Body of pancreas (tissue), 4 donors: ENCODE measurements around the gene USP7. TPM values are rescaled to one million over a fixed set of nuclear protein-coding genes. Genes with fewer than 3 reads are reported as not detected.

Experiments used
- ATAC-seq: fragments of 150-250 bp; one replicate; pipeline ENCODE4 v1.9.1; 2016
- DNase-seq, 4 donors: peaks; one replicate each; pipeline ENCODE4 v3.0.0-alpha.2; 2019
- H3K27ac ChIP-seq, 4 donors: fragments of 200-600 bp; sonication (generic); 1 replicate in 3 of 4; 2 replicates in 1 of 4; pipeline versions ENCODE4 v1.5.1 to v1.6.1; 2016 to 2019; ENCODE audit warnings: mild to moderate bottlenecking in 1 of 4, mixed read lengths in 1 of 4, moderate library complexity in 1 of 4
- H3K27me3 ChIP-seq, 2 donors: fragments of 200-600 bp; sonication (generic); one replicate each; pipeline ENCODE4 v1.6.0; 2016; ENCODE audit warnings: mild to moderate bottlenecking in 1 of 2
- H3K36me3 ChIP-seq, 2 donors: fragments of 200-600 bp; sonication (generic); replicated peaks in 1 of 2; 2 replicates each; pipeline ENCODE4 v1.5.1; 2016; ENCODE audit warnings: low read depth in 2 of 2; ENCODE audit not compliant: insufficient read depth in 1 of 2
- H3K4me1 ChIP-seq: fragments of 200-600 bp; sonication (generic); one replicate; pipeline ENCODE4 v1.6.0; 2016
- H3K4me3 ChIP-seq, 2 donors: fragments of 200-600 bp; sonication (generic); 1 replicate in 1 of 2; 2 replicates in 1 of 2; pipeline ENCODE4 v1.5.1; 2016 to 2019
- H3K9me3 ChIP-seq, 3 donors: fragments of 200-600 bp; sonication (generic); 1 replicate in 2 of 3; 2 replicates in 1 of 3; pipeline ENCODE4 v1.5.1; 2016
- CTCF ChIP-seq, 7 experiments: fragments of 450-650 bp in 4 of 7; fragments of 200-600 bp in 3 of 7; sonication (generic) in 3 of 7; IDR thresholded peaks; one replicate each; pipeline ENCODE4 v1.5.1; 2016 to 2019; ENCODE audit warnings: antibody characterized with exemption in 7 of 7
- POLR2A ChIP-seq, 3 donors: fragments of 450-650 bp; IDR thresholded peaks; one replicate each; pipeline ENCODE4 v1.6.1; 2016; ENCODE audit warnings: antibody characterized with exemption in 3 of 3, mild to moderate bottlenecking in 2 of 3
- WGBS, 2 donors: methylation state at CpG; one replicate each; pipeline ENCODE4 v1.1.5; 2017; 5-methylcytosine and 5-hydroxymethylcytosine counted together
- intact Hi-C: fragments of 100-400 bp; cut with DNase I; formaldehyde crosslinking; loops from one replicate; pipeline ENCODE4 v1.15.1; 2023
- total RNA-seq, 2 donors: library from RNA; depleted of rRNA; stranded (reverse); fragments of >200 nt; gene quantifications; one replicate each; pipeline ENCODE4 v1.1.0, GENCODE V29; 2016

USP7 gene
- total RNA-seq, 2 donors from 2014 or later, result 36.1 to 38.2 TPM

GRCh38 chr16:8950580-8951077 is 13.1 kb downstream of the USP7 start:
- TF ChIP-seq POLR2A (IDR thresholded peaks at IDR 0.05) (no peak), CTCF (IDR thresholded peaks at IDR 0.05) (no peak)
- 47 to 53% methylated on average over 5 to 11 of the region's 11 CpGs for WGBS, 2 donors
- Histone ChIP-seq H3K36me3 (no peaks in the 10 kb centered on the region), H3K4me3 (no peak overlapping the region), H3K27ac (no peak overlapping the region), H3K27me3 (no peaks in the 10 kb centered on the region), H3K4me1 (peaks cover 60% of the 10 kb centered on the region), H3K9me3 (no peaks in the 10 kb centered on the region)
- intact Hi-C loops, result no loop called here
- peak; percentile 15 for ATAC-seq
- DNase-seq, result no peak

GRCh38 chr16:8949536-8950418 is 13.9 kb downstream of the USP7 start:
- TF ChIP-seq CTCF (IDR thresholded peaks at IDR 0.05) (no peak), POLR2A (IDR thresholded peaks at IDR 0.05) (no peak)
- no peak overlapping the region for H3K27ac ChIP-seq
- H3K4me3 ChIP-seq, result no peak overlapping the region
- no peaks in the 10 kb centered on the region for H3K27me3 ChIP-seq
- DNase-seq, result no peak
- H3K9me3 ChIP-seq, result no peaks in the 10 kb centered on the region
- ATAC-seq, result no peak
- intact Hi-C loops, result no loop called here
- H3K36me3 ChIP-seq, result no peaks in the 10 kb centered on the region
- H3K4me1 ChIP-seq, result peaks cover 67% of the 10 kb centered on the region
- 74 to 79% methylated on average over 6 of the region's 6 CpGs for WGBS, 2 donors

GRCh38 chr16:8948831-8949230 is 14.9 kb downstream of the USP7 start:
- H3K4me3 ChIP-seq, result no peak overlapping the region
- H3K4me1 ChIP-seq, result peaks cover 77% of the 10 kb centered on the region
- H3K9me3 ChIP-seq, result no peaks in the 10 kb centered on the region
- H3K27ac ChIP-seq, result no peak overlapping the region
- intact Hi-C loops, result no loop called here
- DNase-seq (no peak), ATAC-seq (no peak)
- H3K27me3 ChIP-seq, result no peaks in the 10 kb centered on the region
- TF ChIP-seq POLR2A (IDR thresholded peaks at IDR 0.05), result no peak
- no peak for TF ChIP-seq CTCF (IDR thresholded peaks at IDR 0.05)
- 75% methylated on average over 5 of the region's 5 CpGs for WGBS, 2 donors
- no peaks in the 10 kb centered on the region for H3K36me3 ChIP-seq

GRCh38 chr16:8948069-8948593 is 15.6 kb downstream of the USP7 start:
- Histone ChIP-seq H3K36me3 (no peaks in the 10 kb centered on the region), H3K27me3 (no peaks in the 10 kb centered on the region), H3K27ac (no peak overlapping the region), H3K9me3 (no peaks in the 10 kb centered on the region), H3K4me3 (no peak overlapping the region), H3K4me1 (peaks cover 81% of the 10 kb centered on the region)
- DNase-seq (no peak), ATAC-seq (no peak)
- 90 to 93% methylated on average over 6 of the region's 6 CpGs for WGBS, 2 donors
- intact Hi-C loops, result no loop called here
- no peak for TF ChIP-seq POLR2A (IDR thresholded peaks at IDR 0.05)
- no peak for TF ChIP-seq CTCF (IDR thresholded peaks at IDR 0.05)
